NCI-H2227 (cell line): Measurements from ENCODE around the gene TP53BP2.
A peak's percentile ranks its signal among the peaks of the same experiment; 100 is the strongest.
"Not testable (repeated sequence)": the region's sequence is repeated elsewhere in the genome, so short reads cannot be mapped to it uniquely, and the experiment has no call there.

Experiments
- DNase-seq: peaks from one replicate; lab custom pipeline; 2025; ENCODE audit not compliant: unreplicated experiment; lab: John Stamatoyannopoulos, UW

Gene TP53BP2

GRCh38 chr1:223845810-223846682, at the start of gene TP53BP2:
TSS of gene TP53BP2 (minus strand) at chr1:223845947. CDS start at chr1:223845680, 267 bp downstream.
- DNase-seq = peak; percentile 95

GRCh38 chr1:223890494-223890893, 44.7 kb upstream of the TP53BP2 start:
- not testable (repeated sequence) for DNase-seq

- not testable (repeated sequence) for DNase-seq
Measured at GRCh38 chr1:223889319-223889718, 43.6 kb upstream of the TP53BP2 start.

GRCh38 chr1:223887747-223888418, 42.1 kb upstream of the TP53BP2 start:
- DNase-seq = peak; percentile 55

GRCh38 chr1:223886516-223886921, 40.8 kb upstream of the TP53BP2 start:
- no peak for DNase-seq

- DNase-seq = no peak
Measured at GRCh38 chr1:223885614-223886013, 39.9 kb upstream of the TP53BP2 start.

- DNase-seq = no peak
Measured at GRCh38 chr1:223878598-223879325, 33.0 kb upstream of the TP53BP2 start.

GRCh38 chr1:223877804-223878203, 32.1 kb upstream of the TP53BP2 start:
- DNase-seq = no peak

GRCh38 chr1:223876590-223876989, 30.8 kb upstream of the TP53BP2 start:
- no peak for DNase-seq

GRCh38 chr1:223873044-223873443, 27.3 kb upstream of the TP53BP2 start:
- DNase-seq = no peak

- no peak for DNase-seq
Measured at GRCh38 chr1:223872308-223872901, 26.7 kb upstream of the TP53BP2 start.

GRCh38 chr1:223870617-223871574, 25.1 kb upstream of the TP53BP2 start:
- DNase-seq = no peak

GRCh38 chr1:223864599-223865368, 19.0 kb upstream of the TP53BP2 start:
- DNase-seq = not testable (repeated sequence)

- DNase-seq = no peak
Measured at GRCh38 chr1:223864084-223864483, 18.3 kb upstream of the TP53BP2 start.

- no peak for DNase-seq
Measured at GRCh38 chr1:223861904-223862303, 16.2 kb upstream of the TP53BP2 start.

GRCh38 chr1:223860051-223860622, 14.4 kb upstream of the TP53BP2 start:
- no peak for DNase-seq

- no peak for DNase-seq
Measured at GRCh38 chr1:223859058-223859457, 13.3 kb upstream of the TP53BP2 start.

- no peak for DNase-seq
Measured at GRCh38 chr1:223856386-223856785, 10.6 kb upstream of the TP53BP2 start.

- DNase-seq = no peak
Measured at GRCh38 chr1:223853748-223854147, 8.0 kb upstream of the TP53BP2 start.
